NCI-H226 (cell line): ENCODE results near the gene TENM3.
"Not testable (repeated sequence)": the region's sequence is repeated elsewhere in the genome, so short reads cannot be mapped to it uniquely, and the experiment has no call there.

Source experiments
- DNase-seq: peaks from one replicate; pipeline ENCODE4 v3.0.0-alpha.2; 2015

TENM3 gene

GRCh38 chr4:182802621-182803020 lies 559.4 kb downstream of the TENM3 start:
- DNase-seq = no peak

GRCh38 chr4:182803235-182803634 lies 560.0 kb downstream of the TENM3 start:
- no peak for DNase-seq

GRCh38 chr4:182804131-182804530 lies 560.9 kb downstream of the TENM3 start:
- DNase-seq = no peak

- DNase-seq = no peak
Measured at GRCh38 chr4:182805321-182805720, 562.1 kb downstream of the TENM3 start.

- DNase-seq = no peak
Measured at GRCh38 chr4:182805750-182806149, 562.5 kb downstream of the TENM3 start.

GRCh38 chr4:182806259-182807252 lies 563.4 kb downstream of the TENM3 start:
- peak; percentile 16 for DNase-seq

- no peak for DNase-seq
Measured at GRCh38 chr4:182807346-182807745, 564.1 kb downstream of the TENM3 start.

GRCh38 chr4:182807767-182808548 lies 564.8 kb downstream of the TENM3 start:
- no peak for DNase-seq

GRCh38 chr4:182808673-182809416 lies 565.6 kb downstream of the TENM3 start:
- peak; percentile 9 for DNase-seq

- no peak for DNase-seq
Measured at GRCh38 chr4:182809417-182810102, 566.4 kb downstream of the TENM3 start.

- DNase-seq = no peak
Measured at GRCh38 chr4:182810103-182810615, 567.0 kb downstream of the TENM3 start.

GRCh38 chr4:182812916-182813315 lies 569.7 kb downstream of the TENM3 start:
- no peak for DNase-seq

GRCh38 chr4:182814065-182814464 lies 570.9 kb downstream of the TENM3 start:
- DNase-seq = not testable (repeated sequence)

- DNase-seq = no peak
Measured at GRCh38 chr4:182818926-182819730, 575.9 kb downstream of the TENM3 start.

GRCh38 chr4:182819751-182820150 lies 576.5 kb downstream of the TENM3 start:
- DNase-seq = no peak

GRCh38 chr4:182822554-182822953 lies 579.4 kb downstream of the TENM3 start:
- DNase-seq = no peak

GRCh38 chr4:182823576-182823975 lies 580.4 kb downstream of the TENM3 start:
- DNase-seq = no peak

GRCh38 chr4:182825003-182825402 lies 581.8 kb downstream of the TENM3 start:
- no peak for DNase-seq

- no peak for DNase-seq
Measured at GRCh38 chr4:182825786-182826185, 582.6 kb downstream of the TENM3 start.

GRCh38 chr4:182826391-182826790 lies 583.2 kb downstream of the TENM3 start:
- no peak for DNase-seq

- no peak for DNase-seq
Measured at GRCh38 chr4:182827166-182827565, 584.0 kb downstream of the TENM3 start.
